H54 (cell line): ENCODE data around the gene TIGD2.

ENCODE experiments used
- DNase-seq: peaks from one replicate; pipeline ENCODE4 v3.0.0; 2011; ENCODE audit warnings: low spot score, mixed read lengths; ENCODE audit not compliant: insufficient read length
- FAIRE-seq: peaks from 3 replicates; lab custom pipeline; 2011; peaks lifted over from hg19 to GRCh38; lab: Jason Lieb, UNC
- POLR2A ChIP-seq: IDR thresholded peaks from 2 replicates; pipeline ENCODE4 v1.6.1; 2011; ENCODE audit warnings: low read depth, mild to moderate bottlenecking, low read length

Gene TIGD2

DNA sequence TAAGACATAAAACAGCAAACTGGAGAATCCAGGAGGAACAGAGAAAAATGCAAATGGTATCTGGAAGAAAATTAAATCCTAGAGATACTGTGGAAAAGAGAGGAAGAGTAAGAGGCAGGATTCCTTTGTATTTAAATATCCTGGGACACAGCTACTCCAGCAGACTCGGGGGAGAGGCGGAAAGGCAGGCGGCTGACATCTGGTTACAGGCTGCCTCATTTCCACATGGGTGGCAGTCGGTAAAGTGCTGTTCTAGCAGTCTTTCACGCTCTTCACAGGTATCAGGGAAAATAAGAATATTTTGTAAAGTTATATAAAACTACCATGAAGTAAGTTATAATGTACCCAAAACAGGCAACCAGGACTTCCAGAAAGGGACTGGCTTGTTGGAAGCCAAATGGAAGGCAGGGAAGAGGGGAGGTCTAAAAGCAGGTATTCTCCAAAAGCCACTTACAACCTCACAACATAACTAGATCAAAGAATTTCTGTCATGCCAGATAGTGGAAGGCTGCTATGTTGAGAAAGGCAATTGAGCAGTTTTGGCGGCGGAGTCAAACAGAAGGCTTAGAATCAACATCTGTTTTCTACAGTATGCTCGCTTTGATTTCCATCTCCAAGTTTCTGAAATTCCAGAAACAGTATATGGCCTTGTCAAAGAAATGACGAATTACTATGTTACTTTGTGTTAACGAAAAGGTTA is 1.3 kb upstream of the TIGD2 start:
- FAIRE-seq, result no peak
- no peak for DNase-seq
- no peak for TF ChIP-seq POLR2A

DNA sequence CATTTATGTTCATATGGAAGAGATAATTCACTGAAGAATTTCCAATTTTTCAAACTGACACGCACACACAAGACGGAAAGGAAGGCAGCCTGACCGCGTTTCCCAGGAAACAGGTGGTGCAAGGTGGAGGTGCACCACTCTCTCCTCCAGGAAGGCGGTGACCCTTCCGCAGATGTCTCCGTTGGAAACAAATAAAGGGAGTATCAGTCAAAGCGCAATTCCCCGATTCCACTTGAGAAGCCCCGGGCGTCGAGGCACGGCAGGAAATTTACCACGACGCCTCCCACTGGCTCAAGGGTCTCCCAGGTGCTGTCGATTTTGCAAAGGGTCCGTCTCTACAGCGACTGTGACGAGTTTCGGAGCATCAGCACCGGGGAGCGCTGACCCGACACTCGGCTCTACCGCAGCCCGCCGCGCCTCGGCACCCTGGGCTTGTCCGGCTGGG is 770 bp upstream of the TIGD2 start:
- TF ChIP-seq POLR2A, result no peak
- no peak for DNase-seq
- no peak for FAIRE-seq

DNA sequence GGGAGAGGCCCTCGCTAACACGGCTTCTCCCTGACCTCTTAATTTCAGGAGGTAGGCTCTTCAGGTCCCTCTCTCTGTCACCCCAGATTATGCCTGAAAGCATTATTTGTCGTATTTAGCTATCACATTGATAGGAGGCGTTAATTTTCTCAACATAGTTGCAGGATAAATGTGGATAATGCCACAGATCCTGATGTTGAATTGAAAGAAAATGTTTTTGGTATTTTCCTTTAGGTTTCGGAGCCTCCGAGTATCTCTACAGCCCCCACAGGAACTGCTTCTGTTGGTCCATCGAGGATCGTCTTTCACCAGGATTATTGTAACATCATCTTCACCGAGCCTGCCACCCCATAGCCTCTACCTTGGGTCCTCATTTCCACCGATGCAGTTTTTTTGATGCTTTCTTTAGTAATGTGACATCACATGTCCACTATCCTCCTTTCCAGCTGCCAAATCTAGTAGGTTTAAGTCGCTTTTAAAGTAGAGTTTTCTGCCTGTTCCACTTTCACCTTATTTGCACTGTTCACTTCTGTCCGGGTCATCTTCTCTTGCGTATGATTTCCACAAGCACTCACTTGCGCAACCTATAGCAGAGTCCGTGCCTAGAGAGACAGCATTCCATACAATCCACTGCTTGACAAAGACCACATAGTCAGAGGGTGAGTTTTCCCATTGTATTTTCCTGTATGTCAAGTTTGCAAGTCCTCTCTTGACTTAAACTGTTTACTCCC is 665 bp downstream of the TIGD2 start:
- no peak for DNase-seq

DNA sequence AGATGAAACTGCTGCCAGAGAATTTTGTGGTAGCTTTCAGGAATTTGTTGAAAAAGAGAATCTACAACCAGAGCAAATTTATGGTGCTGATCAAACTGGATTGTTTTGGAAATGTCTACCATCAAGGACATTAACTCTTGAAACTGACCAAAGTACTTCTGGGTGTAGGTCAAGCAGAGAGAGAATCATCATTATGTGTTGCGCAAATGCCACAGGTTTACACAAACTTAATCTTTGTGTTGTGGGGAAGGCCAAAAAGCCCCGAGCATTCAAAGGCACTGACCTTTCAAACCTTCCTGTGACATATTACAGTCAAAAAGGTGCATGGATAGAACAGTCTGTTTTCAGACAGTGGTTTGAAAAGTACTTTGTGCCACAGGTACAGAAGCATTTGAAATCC is 2.1 kb downstream of the TIGD2 start:
- no peak for TF ChIP-seq POLR2A
- FAIRE-seq (no peak), DNase-seq (no peak)

More for the DNA sequence above, 665 bp downstream of the TIGD2 start:
- peak; percentile 58 for FAIRE-seq
- no peak for TF ChIP-seq POLR2A

- TF ChIP-seq POLR2A, result no peak
- FAIRE-seq (no peak), DNase-seq (no peak)
Observed at GRCh38 chr4:89114100-89114499, 2.8 kb downstream of the TIGD2 start.

DNA sequence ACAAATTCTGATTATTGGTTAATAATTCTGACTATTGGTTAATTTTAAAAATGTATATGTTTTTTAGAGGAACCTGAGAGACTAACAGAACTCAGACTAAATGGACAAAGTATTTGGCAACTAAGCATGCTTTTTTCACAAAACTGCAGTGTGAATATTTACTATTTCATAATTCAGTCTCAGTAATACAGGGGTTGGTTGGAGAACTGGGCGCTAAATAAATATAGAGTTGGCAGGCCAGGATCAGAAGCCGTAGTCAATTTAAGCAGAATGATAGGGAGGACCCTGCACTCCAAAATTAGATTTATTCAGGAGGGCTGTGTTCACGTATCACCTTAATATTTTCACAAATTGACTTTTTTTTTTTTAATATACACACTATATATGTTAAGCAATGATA is 5.8 kb downstream of the TIGD2 start:
- TF ChIP-seq POLR2A, result no peak
- FAIRE-seq (no peak), DNase-seq (no peak)

- TF ChIP-seq POLR2A, result no peak
- FAIRE-seq, result no peak
Observed at GRCh38 chr4:89119166-89119565, 7.8 kb downstream of the TIGD2 start.

DNA sequence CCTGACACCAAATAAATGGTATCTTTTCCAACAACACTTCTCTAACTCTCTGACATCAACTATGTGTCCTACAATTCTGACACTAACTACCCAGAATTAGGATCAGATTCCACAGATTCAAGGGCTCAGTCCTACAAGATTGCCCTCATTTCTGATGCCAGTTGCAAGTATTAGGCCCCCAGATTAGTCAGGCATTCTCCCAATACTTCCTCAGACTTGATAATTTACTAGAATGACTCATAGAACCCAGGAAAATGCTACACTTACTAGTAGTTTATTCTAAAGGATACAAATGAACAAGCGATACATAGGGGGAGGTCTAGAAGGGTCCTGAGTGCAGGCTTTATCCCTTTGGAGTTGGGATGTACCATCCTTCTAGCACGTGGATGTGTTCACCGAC is 8.5 kb downstream of the TIGD2 start:
- TF ChIP-seq POLR2A, result no peak
- FAIRE-seq (no peak), DNase-seq (no peak)

More at GRCh38 chr4:89119166-89119565, 7.8 kb downstream of the TIGD2 start:
- no peak for DNase-seq

GRCh38 chr4:89121387-89122068 is 10.2 kb downstream of the TIGD2 start:
- FAIRE-seq (no peak), DNase-seq (no peak)
- TF ChIP-seq POLR2A, result no peak

GRCh38 chr4:89123451-89123851 is 12.1 kb downstream of the TIGD2 start:
- FAIRE-seq, result no peak
- no peak for DNase-seq
- TF ChIP-seq POLR2A, result no peak

- DNase-seq, result no peak
- no peak for FAIRE-seq
Observed at GRCh38 chr4:89125901-89126782, 14.8 kb downstream of the TIGD2 start.

GRCh38 chr4:89129080-89129640 is 17.8 kb downstream of the TIGD2 start:
- DNase-seq (no peak), FAIRE-seq (no peak)
- no peak for TF ChIP-seq POLR2A

More at GRCh38 chr4:89125901-89126782, 14.8 kb downstream of the TIGD2 start:
- TF ChIP-seq POLR2A, result no peak

DNA sequence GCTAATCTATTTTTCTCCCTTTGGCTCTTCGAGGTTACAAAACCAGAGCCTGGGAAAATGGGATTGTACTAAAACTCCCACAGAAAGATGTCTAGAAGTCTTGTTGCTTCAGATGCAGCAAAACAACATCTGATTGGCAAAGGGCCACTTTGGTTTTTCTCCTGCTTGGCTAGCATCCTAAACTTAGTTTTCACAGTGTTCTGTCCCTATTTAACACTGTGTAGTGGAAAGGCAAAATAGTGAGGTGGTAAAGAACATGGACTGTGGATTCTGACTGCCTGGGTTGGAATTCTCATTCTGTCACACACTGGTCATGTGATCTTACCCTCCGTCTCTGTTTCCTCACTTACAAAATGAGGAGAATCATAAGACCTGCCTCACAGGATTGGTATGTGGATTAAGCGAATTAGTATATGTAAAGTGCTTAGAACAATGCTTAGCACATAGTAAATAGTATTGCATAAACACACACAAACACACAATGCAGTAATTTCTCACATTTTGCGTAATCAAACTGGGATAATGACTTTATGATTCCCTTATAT is 23.5 kb downstream of the TIGD2 start:
- FAIRE-seq (peak; percentile 94), DNase-seq (no peak)
- no peak for TF ChIP-seq POLR2A
